ENCODE data around the gene CHST15. TPM values are rescaled to one million over a fixed set of nuclear protein-coding genes. Genes with fewer than 3 reads are reported as not detected.

CHST15 gene
- total and polyA plus RNA-seq, 2 of the 8 experiments (the other 6 are each of a cell fraction or from before 2014, with no cell fraction given): 8.8 to 9.1 TPM

GRCh38 chr10:124131172-124131571 lies 37.8 kb upstream of the CHST15 start:
- Histone ChIP-seq H2BK120ac (replicated peaks; ENCODE audit: low read depth, low read length) (no peak overlapping the region), H2BK20ac (ENCODE audit: low read length) (no peak overlapping the region), H3K27ac (ENCODE audit: low read depth, low read length) (no peak overlapping the region), H3K4ac (replicated peaks; ENCODE audit: insufficient read length, low read depth, low read length) (no peak overlapping the region), H3K4me3 (ENCODE audit: extremely low read depth in 1 of 4, insufficient read depth in 2 of 4, low read depth in 3 of 4, low read length in 4 of 4) (no peak overlapping the region), H3K9me3 (ENCODE audit: insufficient read depth in 2 of 2, low read depth in 1 of 2, low read length in 1 of 2) (no peaks in the 10 kb centered on the region), H2AFZ (ENCODE audit: low read length) (no peak overlapping the region), H2AK5ac (ENCODE audit: low read depth, low read length) (no peak overlapping the region), H2BK15ac (ENCODE audit: low read length) (no peak overlapping the region), H3K79me2 (ENCODE audit: control insufficient read depth in 1 of 2, insufficient read depth in 2 of 2, low read length in 2 of 2) (no peaks in the 10 kb centered on the region), H4K20me1 (replicated peaks in 1 of 2; ENCODE audit: control insufficient read depth in 1 of 2, insufficient read depth in 2 of 2, low read length in 2 of 2) (no peaks in the 10 kb centered on the region), H4K5ac (ENCODE audit: insufficient read length, low read depth, low read length) (no peak overlapping the region), H3K23ac (ENCODE audit: insufficient read length) (no peak overlapping the region), H3K14ac (ENCODE audit: insufficient read length) (no peak overlapping the region), H3K23me2 (ENCODE audit: low read depth, low read length) (no peaks in the 10 kb centered on the region), H2BK5ac (ENCODE audit: low read depth, low read length) (no peak overlapping the region), H3K79me1 (ENCODE audit: low read depth, low read length) (no peaks in the 10 kb centered on the region), H4K8ac (ENCODE audit: extremely low read depth, insufficient read depth, low read length) (no peak overlapping the region), H3K4me1 (replicated peaks in 1 of 4; ENCODE audit: control insufficient read depth in 3 of 4, insufficient read depth in 4 of 4, low read length in 3 of 4) (peaks cover 0 to 2% (median 0%) of the 10 kb centered on the region in 4 experiments; a peak in 2 of 7 replicates), H3K18ac (ENCODE audit: extremely low read depth, low read length) (no peak overlapping the region), H3K27me3 (replicated peaks in 1 of 4; ENCODE audit: control insufficient read depth in 3 of 4, extremely low read depth in 1 of 4, insufficient read depth in 3 of 4, low read length in 3 of 4) (peaks cover 0 to 2% (median 0%) of the 10 kb centered on the region in 4 experiments; a peak in 1 of 7 replicates), H3K56ac (replicated peaks; ENCODE audit: insufficient read length, low read depth, low read length) (no peak overlapping the region), H3K36me3 (ENCODE audit: control insufficient read depth in 2 of 4, insufficient read depth in 4 of 4, low read length in 3 of 4) (no peaks in the 10 kb centered on the region), H3K4me2 (ENCODE audit: insufficient read depth in 1 of 2, low read depth in 2 of 2, low read length in 2 of 2) (no peak overlapping the region), H3K9ac (replicated peaks in 1 of 4; ENCODE audit: extremely low read depth in 1 of 4, low read depth in 3 of 4, low read length in 3 of 4) (no peak overlapping the region), H4K91ac (replicated peaks; ENCODE audit: insufficient read length, low read length) (no peak overlapping the region), H2BK12ac (ENCODE audit: low read depth, low read length) (no peak overlapping the region)
- WGBS, 2 experiments (ENCODE audit: extremely low coverage in 1 of 2, insufficient coverage in 1 of 2, insufficient read length in 1 of 2, insufficient replicate concordance in 2 of 2, low coverage in 1 of 2, low lambda C conversion rate in 2 of 2, missing lambda C conversion rate in 1 of 2): 93% methylated on average over 9 of the region's 9 CpGs; no CpG with 5 or more reads in 1 of the 2 experiments
- DNase-seq (ENCODE audit: low read depth in 1 of 2, low spot score in 2 of 2) (no peak), FAIRE-seq (no peak)
- ChIA-PET POLR2A (ENCODE audit: partially characterized antibody) (interaction anchor here (1.6 kb wide), 1 partner anchor 137 kb away, joined by 3 read pairs; no protein-coding TSS in a partner anchor), CTCF (ENCODE audit: partially characterized antibody) (interaction anchor here (1.2 to 2.3 kb wide), 5 partner anchors 12 to 258 kb away, joined by 3 to 12 read pairs (median 7); no protein-coding TSS in a partner anchor)
- TF ChIP-seq YY1 (IDR thresholded peaks at IDR 0.05; ENCODE audit: low read depth, low read length): no peak
- no peak for TF ChIP-seq ATF3 (IDR thresholded peaks at IDR 0.05; ENCODE audit: insufficient read depth, low read depth, low read length)
- TF ChIP-seq POLR2AphosphoS5 (IDR thresholded peaks at IDR 0.05; ENCODE audit: low read depth, low read length): no peak
- no peak for TF ChIP-seq TCF12 (IDR thresholded peaks at IDR 0.05; ENCODE audit: low read depth, low read length)
- TF ChIP-seq FOSL1 (IDR thresholded peaks at IDR 0.05; ENCODE audit: insufficient read depth, low read depth, low read length): no peak
- no peak for TF ChIP-seq CBX5 (IDR thresholded peaks at IDR 0.05; ENCODE audit: low read depth, low read length)
- no peak for TF ChIP-seq SP4 (IDR thresholded peaks at IDR 0.05; ENCODE audit: low read length)
- TF ChIP-seq BRCA1 (IDR thresholded peaks at IDR 0.05; ENCODE audit: low read depth, low read length): no peak
- TF ChIP-seq SAP30 (IDR thresholded peaks at IDR 0.05; ENCODE audit: insufficient read depth, insufficient replicate concordance, low read length): no peak
- no peak for TF ChIP-seq NANOG (IDR thresholded peaks at IDR 0.05; ENCODE audit: insufficient read depth, low read depth, low read length, poor library complexity, severe bottlenecking)
- TF ChIP-seq MAX (IDR thresholded peaks at IDR 0.05): no peak
- TF ChIP-seq TAF7 (optimal IDR thresholded peaks at IDR 0.05; ENCODE audit: borderline replicate concordance, low read depth, low read length): no peak
- TF ChIP-seq KDM4A (IDR thresholded peaks at IDR 0.05; ENCODE audit: low read depth, low read length, severe bottlenecking): no peak
- no peak for TF ChIP-seq POLR2A (IDR thresholded peaks at IDR 0.05; ENCODE audit: control extremely low read depth in 1 of 2, low read depth in 2 of 2, low read length in 2 of 2)
